ENCODE results near the gene PRPSAP2. TPM values are rescaled to one million over a fixed set of nuclear protein-coding genes. Genes with fewer than 3 reads are reported as not detected.

PRPSAP2 gene
- total and polyA plus RNA-seq, 2 donors (not counting 3 experiments of a cell fraction or from before 2014, with no cell fraction given): 22.2 to 38.5 TPM

GRCh38 chr17:18974407-18975149, 116.6 kb downstream of the PRPSAP2 start:
- BruUV-seq (replicated peaks): no TSS peak
- Histone ChIP-seq H3K27ac (ENCODE audit: insufficient read depth, low read depth, low read length) (no peak overlapping the region), H3K79me2 (ENCODE audit: control insufficient read depth, insufficient read depth, low read length) (no peaks in the 10 kb centered on the region), H3K27me3 (ENCODE audit: control insufficient read depth in 2 of 2, insufficient read depth in 2 of 2, low read length in 2 of 2) (no peaks in the 10 kb centered on the region), H3K9me3 (replicated peaks; ENCODE audit: control insufficient read depth, insufficient read depth, low read length) (no peaks in the 10 kb centered on the region), H2AFZ (ENCODE audit: low read depth, low read length) (no peak overlapping the region), H3K9me1 (replicated peaks; ENCODE audit: control insufficient read depth, extremely low read depth, insufficient read depth, low read length) (no peaks in the 10 kb centered on the region), H3K4me3 (replicated peaks in 1 of 3; ENCODE audit: insufficient read depth in 1 of 3, low read depth in 1 of 3, low read length in 3 of 3) (no peak overlapping the region), H3K4me2 (ENCODE audit: insufficient read depth, low read length) (no peak overlapping the region), H3K36me3 (ENCODE audit: control insufficient read depth in 2 of 2, extremely low read depth in 1 of 2, insufficient read depth in 2 of 2, low read length in 2 of 2) (peaks cover 0 to 15% of the 10 kb centered on the region in 2 experiments), H4K20me1 (replicated peaks; ENCODE audit: control insufficient read depth, extremely low read depth, insufficient read depth, low read length) (no peaks in the 10 kb centered on the region), H3K9ac (replicated peaks; ENCODE audit: extremely low read depth, insufficient read depth, low read length) (no peak overlapping the region), H3K4me1 (ENCODE audit: control insufficient read depth, extremely low read depth, insufficient read depth, low read length) (peaks cover 5% of the 10 kb centered on the region)
- intact Hi-C loops (cut with micrococcal nuclease) (no loop called here), dilution Hi-C loops (cut with MboI; ENCODE audit: extremely low pct_ligation_motif_present, low sequenced_read_pairs) (no loop called here)
- no peak for DNase-seq (ENCODE audit: low read depth, low spot score)
- ChIA-PET POLR2A (no interaction called here), CTCF (interaction anchor here (1.5 kb wide), 1 partner anchor 13 kb away, joined by 8 read pairs; no protein-coding TSS in a partner anchor)
- TF ChIP-seq JUN (IDR thresholded peaks at IDR 0.05; ENCODE audit: borderline replicate concordance, insufficient read depth, insufficient read length, low read depth) (no peak), CTCF (IDR thresholded peaks at IDR 0.05; ENCODE audit: extremely low read depth in 1 of 2, insufficient read depth in 1 of 2, low read depth in 1 of 2, low read length in 2 of 2) (no peak), POLR2A (IDR thresholded peaks at IDR 0.05; ENCODE audit: low read depth, low read length) (no peak), POLR2AphosphoS5 (IDR thresholded peaks at IDR 0.05; ENCODE audit: insufficient read depth, low read depth, low read length) (no peak), FOS (IDR thresholded peaks at IDR 0.05; ENCODE audit: borderline replicate concordance, insufficient read depth, low read length) (no peak), GATA2 (IDR thresholded peaks at IDR 0.05; ENCODE audit: insufficient read depth, insufficient read length, low read depth, low read length) (no peak), MYC (IDR thresholded peaks at IDR 0.05; ENCODE audit: low read depth, low read length) (no peak), MAX (IDR thresholded peaks at IDR 0.05; ENCODE audit: insufficient read depth, insufficient read length) (no peak), EZH2 (IDR thresholded peaks at IDR 0.05; ENCODE audit: borderline replicate concordance, low read depth, low read length, severe bottlenecking) (no peak)
- no peak for FAIRE-seq
